Measurements from ENCODE around the gene TBPL2. TPM values are rescaled to one million over a fixed set of nuclear protein-coding genes. Genes with fewer than 3 reads are reported as not detected.

The TBPL2 gene
- total RNA-seq, 1 experiment from 2014 or later = not detected

DNA sequence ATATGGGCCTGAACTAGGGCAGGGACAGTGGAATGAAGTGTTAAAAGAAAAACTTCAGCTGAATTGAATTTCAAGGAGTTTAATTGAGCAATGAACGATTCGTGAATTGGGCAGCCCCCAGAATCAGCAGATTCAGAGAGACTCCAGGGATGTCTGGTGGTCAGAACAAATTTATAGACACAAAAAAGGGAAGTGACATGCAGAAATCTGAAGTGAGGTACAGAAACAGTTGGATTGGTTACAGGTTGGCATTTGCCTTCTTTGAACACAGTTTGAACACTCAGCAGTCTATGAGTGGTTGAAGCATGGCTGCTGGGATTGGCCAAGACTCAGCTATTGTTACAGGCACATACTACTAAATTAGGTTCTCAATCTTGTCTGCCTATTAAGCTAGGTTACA is 9.7 kb upstream of the TBPL2 start:
- Histone ChIP-seq H3K27ac (ENCODE audit: low read depth, low read length) (no peak overlapping the region), H3K9me2 (ENCODE audit: insufficient read depth) (no peaks in the 10 kb centered on the region), H3K36me3 (ENCODE audit: control insufficient read depth in 1 of 2, insufficient read depth in 2 of 2, low read length in 2 of 2) (no peaks in the 10 kb centered on the region), H3K9me3 (ENCODE audit: control insufficient read depth in 1 of 2, insufficient read depth in 1 of 2, low read depth in 1 of 2, low read length in 2 of 2) (no peaks in the 10 kb centered on the region), H3K4me2 (ENCODE audit: low read length) (no peak overlapping the region), H3K79me2 (ENCODE audit: insufficient read depth, low read length) (no peaks in the 10 kb centered on the region), H4K20me1 (ENCODE audit: insufficient read depth) (no peaks in the 10 kb centered on the region), H3K27me3 (ENCODE audit: insufficient read depth, low read length) (no peaks in the 10 kb centered on the region), H3K9ac (ENCODE audit: low read length) (no peak overlapping the region), H3K4me3 (replicated peaks in 1 of 2; ENCODE audit: low read depth in 1 of 2, low read length in 2 of 2) (no peak overlapping the region), H3K4me1 (ENCODE audit: control insufficient read depth in 1 of 2, insufficient read depth in 2 of 2, low read length in 2 of 2) (peaks cover 66 to 89% of the 10 kb centered on the region in 2 experiments), H2AFZ (ENCODE audit: low read depth, low read length, poor library complexity, severe bottlenecking) (peak overlapping the region; percentile 12)
- TF ChIP-seq ZBTB33 (IDR thresholded peaks at IDR 0.05; ENCODE audit: extremely low read depth, insufficient replicate concordance, low read length) (no peak), JUND (IDR thresholded peaks at IDR 0.05) (no peak), SP1 (IDR thresholded peaks at IDR 0.05; ENCODE audit: low read depth) (no peak)
- no peak for DNase-seq (ENCODE audit: low read depth, low spot score)
- RAD21 ChIA-PET (ENCODE audit: low non-redundant PET in 1 of 2, low total read pairs in 2 of 2, uncharacterized antibody in 2 of 2, unreplicated experiment in 2 of 2) = no interaction called here
- intact Hi-C loops (cut with micrococcal nuclease) = no loop called here
- ATAC-seq = no peak
- CTCF ChIA-PET = interaction anchor here (1.0 kb wide), 1 partner anchor 8 kb away, joined by 3 read pairs; no protein-coding TSS in a partner anchor
- POLR2A ChIA-PET = interaction anchor here (1.2 to 1.4 kb wide), 2 partner anchors 23 to 228 kb away, joined by 3 to 4 read pairs; no protein-coding TSS in a partner anchor
- BruUV-seq (replicated peaks) = no TSS peak

DNA sequence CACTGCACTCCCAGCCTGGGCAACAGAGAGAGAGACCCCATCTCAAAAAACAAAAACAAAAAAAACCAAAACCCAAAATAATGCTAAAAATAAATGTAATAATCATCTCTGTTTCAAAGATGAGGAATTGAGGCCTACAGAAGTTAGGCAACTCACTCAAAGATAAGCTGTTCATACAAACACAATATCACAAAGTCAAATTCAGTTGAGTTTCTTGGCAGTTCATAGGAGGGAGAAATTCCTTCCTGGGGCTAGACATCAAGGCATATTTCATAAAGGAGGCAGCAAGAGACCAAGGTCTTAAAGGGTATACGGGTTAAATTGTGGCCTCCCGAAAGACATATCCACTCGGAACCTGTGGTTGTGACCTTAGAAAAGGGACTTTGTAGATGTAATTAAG is 8.7 kb upstream of the TBPL2 start:
- H4K20me1 ChIP-seq (ENCODE audit: insufficient read depth) = no peaks in the 10 kb centered on the region
- H3K36me3 ChIP-seq (ENCODE audit: control insufficient read depth in 1 of 2, insufficient read depth in 2 of 2, low read length in 2 of 2) = no peaks in the 10 kb centered on the region
- CTCF ChIA-PET = interaction anchor here (0.6 to 1.1 kb wide), 2 partner anchors 11 to 1041 kb away, joined by 3 to 4 read pairs; no protein-coding TSS in a partner anchor
- RAD21 ChIA-PET (ENCODE audit: low non-redundant PET in 1 of 2, low total read pairs in 2 of 2, uncharacterized antibody in 2 of 2, unreplicated experiment in 2 of 2) = no interaction called here
- H3K4me2 ChIP-seq (ENCODE audit: low read length) = peak overlapping the region; percentile 70
- ATAC-seq = no peak
- no peaks in the 10 kb centered on the region for H3K9me3 ChIP-seq (ENCODE audit: control insufficient read depth in 1 of 2, insufficient read depth in 1 of 2, low read depth in 1 of 2, low read length in 2 of 2)
- POLR2A ChIA-PET = interaction anchor here (1.2 to 1.4 kb wide), 2 partner anchors 22 to 1033 kb away, joined by 3 to 4 read pairs; no protein-coding TSS in a partner anchor
- H3K9me2 ChIP-seq (ENCODE audit: insufficient read depth) = no peaks in the 10 kb centered on the region
- no peaks in the 10 kb centered on the region for H3K27me3 ChIP-seq (ENCODE audit: insufficient read depth, low read length)
- H3K4me3 ChIP-seq (replicated peaks in 1 of 2; ENCODE audit: low read depth in 1 of 2, low read length in 2 of 2) = no peak overlapping the region
- no TSS peak for BruUV-seq (replicated peaks)
- peak overlapping the region; percentile 29 for H2AFZ ChIP-seq (ENCODE audit: low read depth, low read length, poor library complexity, severe bottlenecking)
- H3K9ac ChIP-seq (ENCODE audit: low read length) = peak overlapping the region; percentile 64; the same call in 1 of the 2 replicates
- H3K79me2 ChIP-seq (ENCODE audit: insufficient read depth, low read length) = no peaks in the 10 kb centered on the region
- intact Hi-C loops (cut with micrococcal nuclease) = loop anchor here (5.0 to 10.0 kb wide), 2 partner anchors 148 to 406 kb away; no protein-coding TSS in a partner anchor
- peaks cover 58 to 79% of the 10 kb centered on the region in 2 experiments for H3K4me1 ChIP-seq (ENCODE audit: control insufficient read depth in 1 of 2, insufficient read depth in 2 of 2, low read length in 2 of 2)
- no peak for DNase-seq (ENCODE audit: low read depth, low spot score)
- no peak for TF ChIP-seq RAD21 (IDR thresholded peaks at IDR 0.05; ENCODE audit: low read depth)
- TF ChIP-seq MAX (IDR thresholded peaks at IDR 0.05) = no peak
- TF ChIP-seq EZH2 (IDR thresholded peaks at IDR 0.05) = no peak
- no peak for TF ChIP-seq EZH2phosphoT487 (IDR thresholded peaks at IDR 0.05; ENCODE audit: borderline replicate concordance)
- no peak for TF ChIP-seq TCF7L2 (IDR thresholded peaks at IDR 0.05; ENCODE audit: borderline replicate concordance, extremely low read depth, insufficient read depth, insufficient read length)
- TF ChIP-seq, protein P1, sequence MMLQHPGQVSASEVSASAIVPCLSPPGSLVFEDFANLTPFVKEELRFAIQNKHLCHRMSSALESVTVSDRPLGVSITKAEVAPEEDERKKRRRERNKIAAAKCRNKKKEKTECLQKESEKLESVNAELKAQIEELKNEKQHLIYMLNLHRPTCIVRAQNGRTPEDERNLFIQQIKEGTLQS (IDR thresholded peaks at IDR 0.05) = no peak
- no peak for TF ChIP-seq ZNF274 (IDR thresholded peaks at IDR 0.05; ENCODE audit: low read depth, low read length)
- TF ChIP-seq CBX3 (IDR thresholded peaks at IDR 0.05; ENCODE audit: low read depth) = no peak
- no peak for TF ChIP-seq FOSL1 (IDR thresholded peaks at IDR 0.05; ENCODE audit: low read depth)
- H3K27ac ChIP-seq (ENCODE audit: low read depth, low read length) = peak overlapping the region; percentile 99
